ENCODE results near the gene TNFAIP1.

The TNFAIP1 gene

DNA sequence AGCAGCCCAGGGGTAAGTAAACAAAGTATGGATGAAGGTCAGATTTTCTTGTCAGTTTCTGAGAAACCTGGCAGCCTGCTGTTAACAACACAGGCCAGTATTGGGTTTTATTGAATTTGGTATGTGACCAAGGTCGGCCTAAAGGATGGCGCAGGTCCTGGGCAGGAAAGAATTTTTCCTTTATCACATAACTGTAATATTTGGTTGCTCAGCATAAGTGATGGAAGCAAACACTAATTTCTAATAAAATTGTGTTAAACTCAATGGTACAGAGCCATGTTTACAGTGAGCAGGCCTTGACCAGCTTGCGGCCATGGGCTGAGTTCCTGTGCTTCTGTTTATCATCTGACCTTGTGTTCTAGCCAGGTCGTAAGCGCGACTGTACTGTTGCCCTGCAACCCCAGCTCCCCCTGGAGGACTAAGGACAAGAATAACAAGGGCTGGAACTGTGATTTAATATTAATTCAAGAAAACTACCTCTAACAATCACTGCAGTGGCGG is 11.2 kb downstream of the TNFAIP1 start:
- no peak for DNase-seq

DNA sequence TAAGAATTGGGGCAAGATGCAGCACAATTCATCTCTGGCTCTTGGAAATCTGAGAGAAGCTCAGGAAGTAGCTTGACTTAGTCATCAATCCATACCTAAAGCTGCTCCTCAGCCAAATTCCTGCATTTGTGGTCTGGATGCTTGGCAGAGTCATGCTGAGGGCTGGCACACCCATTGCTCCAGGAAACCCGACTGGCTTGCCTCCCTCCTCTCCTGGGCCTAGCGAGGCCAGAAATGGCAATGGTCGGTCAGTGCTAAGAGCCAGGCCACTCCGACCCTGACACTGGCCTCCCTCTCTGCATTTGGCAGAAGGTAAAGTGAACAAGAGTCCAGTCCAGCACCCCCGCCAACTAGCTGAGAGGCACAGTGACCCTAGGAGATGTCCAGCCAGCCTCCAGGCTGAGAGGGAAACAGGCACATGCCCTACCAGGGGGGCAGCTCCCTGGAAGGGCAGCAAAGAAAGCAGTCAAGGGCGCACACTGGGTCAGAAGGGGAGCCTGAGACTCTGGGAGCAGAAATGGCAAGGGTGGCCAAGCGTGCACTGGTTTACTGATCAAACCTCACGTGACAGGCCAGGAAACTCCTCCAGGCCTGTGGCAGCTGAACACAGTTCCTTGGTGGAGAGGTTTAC is 11.8 kb downstream of the TNFAIP1 start:
- DNase-seq = no peak

DNA sequence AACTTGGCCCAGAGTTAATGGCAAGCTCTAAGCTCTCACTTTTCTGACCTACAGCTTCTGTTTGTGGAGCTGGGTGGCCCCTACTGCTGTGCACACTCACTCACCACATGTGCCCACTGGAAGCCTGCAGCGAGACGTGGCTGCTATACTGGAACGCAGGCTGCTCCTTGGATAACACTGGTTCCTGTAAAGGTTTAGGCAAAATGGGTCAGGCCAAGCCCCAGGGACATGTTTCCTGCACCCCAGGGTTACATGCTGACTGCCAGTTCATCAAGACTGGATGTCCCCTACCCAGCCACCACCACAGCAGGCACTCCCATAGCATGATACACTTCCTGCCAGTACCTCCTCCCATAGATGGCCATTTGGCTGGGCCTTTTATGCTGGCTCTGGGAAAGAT is 13.4 kb downstream of the TNFAIP1 start:
- DNase-seq = no peak

DNA sequence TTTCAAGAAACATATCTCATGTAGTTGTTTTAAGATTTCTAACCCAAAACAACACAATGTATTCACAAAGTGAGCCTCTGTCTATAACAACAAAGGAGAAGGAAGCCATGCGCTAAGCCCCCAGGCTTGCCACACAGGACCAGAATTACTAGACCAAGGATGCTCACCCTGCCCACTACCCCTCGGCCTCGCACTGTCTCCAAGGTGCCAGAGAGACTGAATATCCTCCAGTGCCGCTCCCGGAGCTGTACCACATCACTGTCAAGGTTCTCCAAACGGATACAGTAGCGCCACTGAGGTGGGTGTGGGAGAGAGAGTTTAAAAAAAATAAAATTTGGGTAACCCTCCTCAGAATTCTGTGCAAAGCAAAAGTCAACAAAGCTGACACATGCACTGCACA is 14.7 kb downstream of the TNFAIP1 start:
- DNase-seq = no peak

DNA sequence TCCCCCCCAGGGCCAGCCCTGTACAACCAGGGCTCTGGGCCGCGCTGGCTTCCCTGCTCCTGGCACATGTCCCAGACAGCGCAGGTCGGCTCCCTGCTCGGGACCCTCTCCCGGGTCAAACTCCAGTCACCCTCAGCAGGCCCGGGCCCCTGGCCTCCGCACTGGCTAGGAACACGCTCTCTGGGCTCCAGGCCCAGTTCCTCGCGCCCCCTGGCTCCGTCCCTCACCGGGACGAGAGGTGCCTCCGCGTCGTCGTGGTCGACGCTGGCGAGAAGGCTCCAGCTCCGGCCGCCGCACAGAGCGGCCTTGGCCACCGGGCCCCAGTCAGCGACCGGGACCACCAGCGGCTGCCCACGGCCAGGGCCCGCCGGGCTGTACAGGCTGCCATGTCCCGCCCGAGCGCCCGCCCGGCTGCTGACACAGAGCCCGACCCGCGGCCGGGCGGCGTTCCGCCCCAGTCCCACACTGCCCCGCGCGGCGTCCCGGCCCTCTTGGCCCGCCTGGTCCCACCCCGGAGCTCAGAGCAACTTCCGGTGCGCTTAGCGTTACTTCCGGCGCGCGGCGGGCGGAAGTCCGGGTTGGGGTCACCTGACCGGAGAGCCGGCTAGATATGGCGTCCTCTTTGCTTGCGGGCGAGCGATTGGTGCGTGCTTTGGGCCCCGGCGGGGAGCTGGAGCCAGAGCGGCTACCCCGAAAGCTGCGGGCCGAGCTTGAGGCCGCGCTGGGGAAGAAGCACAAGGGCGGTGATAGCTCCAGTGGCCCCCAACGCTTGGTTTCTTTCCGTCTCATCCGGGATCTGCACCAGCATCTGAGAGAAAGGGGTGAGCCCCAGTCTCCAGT is 21.7 kb downstream of the TNFAIP1 start, which contains the start of gene POLDIP2:
Gene POLDIP2, minus strand, starts transcription at position 467 of the 840 bp plus-strand sequence. Its CDS starts 79 bp downstream, at position 388.
- DNase-seq = peak; percentile 97

DNA sequence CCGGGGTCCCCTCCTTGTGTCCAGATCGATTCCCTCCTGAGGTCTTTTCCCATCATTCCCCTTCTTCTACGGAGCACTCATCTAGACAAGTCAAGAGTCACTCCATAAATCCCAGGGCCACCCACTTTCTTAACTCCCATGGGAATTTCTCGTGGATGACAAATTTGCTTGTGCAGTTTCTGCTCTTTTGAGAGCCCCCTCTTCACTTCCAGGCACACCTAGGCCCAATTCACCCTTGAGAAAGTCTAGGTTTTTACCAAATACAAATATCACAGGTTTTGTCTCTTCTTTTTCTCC is 22.3 kb downstream of the TNFAIP1 start:
- no peak for DNase-seq

DNA sequence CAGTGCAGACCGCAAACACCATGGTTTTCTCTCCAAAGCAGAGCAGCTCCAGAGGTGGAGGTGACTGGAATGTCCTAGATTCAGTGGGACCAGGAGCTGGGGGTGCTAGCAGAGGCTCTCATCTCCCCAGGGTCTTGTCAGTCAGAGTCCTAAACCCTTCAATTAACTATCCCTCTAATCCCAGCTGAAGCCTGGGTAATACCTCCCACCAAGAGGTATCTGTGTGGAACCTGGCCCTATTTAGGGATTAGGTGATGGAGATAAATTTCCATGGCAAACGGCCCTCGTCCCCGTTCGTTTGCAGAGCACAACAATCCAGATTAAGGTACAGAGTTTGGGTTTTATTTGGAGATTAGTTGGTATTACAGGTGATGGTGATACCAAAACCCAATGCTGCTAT is 27.6 kb downstream of the TNFAIP1 start:
- no peak for DNase-seq

DNA sequence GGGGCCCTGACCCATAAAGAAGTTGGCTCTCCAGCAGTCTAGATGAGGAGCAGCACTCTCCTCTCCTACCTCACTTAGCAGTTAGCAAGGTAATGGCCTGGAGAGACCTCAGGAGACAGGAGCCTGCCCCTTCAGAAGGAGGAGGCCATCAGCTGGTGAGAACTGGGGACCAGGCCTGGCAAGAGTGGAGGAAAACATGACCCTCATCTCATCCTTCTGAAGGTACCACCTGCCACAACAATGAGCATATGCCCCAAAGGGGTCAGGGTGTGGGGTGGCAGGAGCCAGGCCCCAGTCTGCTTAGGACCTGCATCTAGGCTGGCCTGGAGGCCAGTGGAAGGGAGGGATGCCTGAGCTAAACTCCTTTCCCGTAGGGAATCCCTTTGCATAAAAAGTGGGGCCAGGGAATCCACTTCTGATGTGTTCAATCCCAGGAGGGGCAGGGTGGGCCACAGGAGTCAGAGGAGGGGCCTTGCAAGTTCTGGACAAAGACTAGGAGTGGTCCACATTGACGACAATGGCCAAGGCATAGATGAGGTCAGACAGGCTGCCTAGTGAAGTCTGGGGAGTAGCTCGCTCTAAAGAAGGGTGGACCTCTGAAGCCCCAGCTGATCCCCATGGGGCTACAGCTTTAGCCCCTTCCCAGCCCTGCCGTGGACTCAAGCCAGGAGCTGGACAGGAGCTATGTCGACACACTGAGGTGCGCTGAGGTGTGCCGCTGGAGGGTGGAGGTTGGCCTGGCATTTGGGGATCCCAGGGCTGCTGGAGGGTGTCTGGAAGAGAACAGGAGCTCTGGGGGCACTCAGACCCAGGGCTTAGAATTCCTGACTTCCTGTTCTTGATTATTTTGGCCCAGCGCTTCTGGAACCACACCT is 28.5 kb downstream of the TNFAIP1 start:
- DNase-seq = no peak

DNA sequence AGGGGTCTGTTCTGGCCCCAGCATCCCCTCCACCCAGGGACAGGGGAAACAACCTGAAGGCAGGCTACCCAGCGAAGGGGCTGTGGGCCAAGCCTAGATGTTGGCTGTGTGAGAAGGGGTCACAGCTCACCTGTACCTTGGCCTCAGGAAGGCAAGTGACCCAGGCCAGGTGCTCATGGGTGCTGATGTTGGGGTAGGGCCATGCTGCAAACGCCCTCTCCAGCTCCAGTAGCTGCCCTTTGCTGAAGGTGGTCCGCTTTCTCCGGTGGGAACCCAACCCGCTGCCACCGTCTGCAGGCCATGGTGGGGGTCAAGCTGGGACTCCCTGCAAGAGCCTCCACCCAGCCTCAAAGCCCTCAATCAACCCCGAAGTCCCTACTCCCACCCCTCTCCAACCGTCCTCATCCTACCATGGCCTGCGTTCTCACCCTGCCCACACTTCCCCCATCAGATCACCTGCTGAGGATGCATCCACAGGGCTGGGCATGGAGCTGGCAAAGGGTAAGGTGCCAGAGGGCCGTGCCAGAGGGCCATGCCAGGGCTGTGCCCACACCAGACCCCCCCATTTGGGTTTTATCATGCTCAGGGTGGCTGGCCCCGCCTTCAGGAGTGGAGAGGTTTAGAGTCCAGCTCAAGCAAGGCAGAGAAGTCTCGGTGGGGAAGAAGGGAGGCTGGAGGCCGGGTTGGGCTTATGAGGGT is 29.3 kb downstream of the TNFAIP1 start, which contains the start of gene SEBOX:
Gene SEBOX, minus strand, starts transcription at position 535 of the 699 bp plus-strand sequence. Its CDS starts 48 bp downstream, at position 487.
- no peak for DNase-seq

DNA sequence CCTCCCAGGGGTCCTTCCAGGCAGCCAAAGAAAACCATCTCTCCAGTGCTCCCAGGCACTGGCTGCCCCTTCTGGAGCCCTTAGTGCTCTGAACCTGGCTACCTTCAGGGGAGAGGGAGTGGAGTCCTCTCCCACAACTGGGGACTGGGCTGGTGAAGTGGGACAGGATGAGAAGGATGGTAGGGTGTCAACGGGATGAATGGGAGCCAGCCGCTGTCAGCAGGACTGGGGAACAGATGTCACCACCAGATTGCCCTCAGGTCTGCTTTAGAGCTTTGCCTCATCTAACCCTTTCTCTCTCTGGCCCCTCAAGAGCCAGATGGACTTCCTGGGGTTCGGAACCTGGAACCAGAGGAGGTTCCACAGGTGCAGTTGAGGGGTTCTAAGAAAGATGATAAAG is 29.9 kb downstream of the TNFAIP1 start:
- DNase-seq = no peak

DNA sequence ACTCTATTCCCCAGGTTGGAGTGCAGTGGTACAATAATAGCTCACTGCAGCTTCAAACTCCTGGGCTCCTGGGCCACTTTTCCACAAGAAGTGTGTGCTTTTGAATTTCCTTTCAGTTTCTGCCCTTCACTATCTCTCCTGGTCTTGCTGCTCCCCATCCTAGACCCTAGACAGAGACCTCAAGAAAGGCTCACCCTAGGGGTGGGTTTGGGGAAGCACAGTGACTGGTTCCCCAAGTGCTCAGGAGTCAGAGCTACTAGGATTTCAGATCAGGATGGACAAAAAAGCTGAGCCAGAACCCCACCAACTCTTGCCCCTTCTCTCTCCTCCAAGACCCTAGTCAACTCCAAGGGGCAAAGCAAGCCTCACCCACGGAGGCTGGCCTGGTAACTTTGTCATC is 31.0 kb downstream of the TNFAIP1 start:
- DNase-seq = no peak

DNA sequence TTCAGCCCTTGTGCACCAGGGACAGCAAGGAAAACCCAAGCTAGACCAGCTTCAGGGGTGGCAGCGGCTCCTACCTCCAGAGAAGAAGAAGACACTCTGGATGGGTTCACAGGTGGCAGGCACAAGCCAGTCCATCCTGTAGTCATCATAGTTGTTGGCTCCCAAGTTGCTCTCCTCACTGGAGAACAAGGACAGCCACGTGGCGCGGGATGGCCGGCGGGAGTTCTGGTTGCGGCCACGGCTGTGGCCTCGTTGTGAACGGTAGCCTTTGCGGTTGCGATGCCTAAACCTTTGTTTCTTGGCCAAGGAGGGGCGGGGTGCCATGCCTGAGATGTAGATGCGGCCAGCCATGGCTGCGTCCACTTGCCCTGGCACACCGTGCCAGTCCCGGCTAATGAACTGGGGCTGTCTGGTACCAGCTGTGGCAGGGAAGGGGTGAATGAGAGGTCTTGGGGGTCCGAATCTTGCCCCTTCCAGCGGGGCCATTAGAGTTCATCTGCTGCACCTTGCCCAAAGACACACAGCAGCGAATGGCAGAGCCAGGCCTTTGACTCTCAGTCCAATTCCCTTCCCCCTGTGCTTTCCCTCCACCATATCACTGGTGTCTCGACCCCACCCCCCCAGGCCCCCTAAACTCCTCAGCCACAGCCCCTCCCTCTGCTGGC is 32.2 kb downstream of the TNFAIP1 start:
- DNase-seq = no peak

DNA sequence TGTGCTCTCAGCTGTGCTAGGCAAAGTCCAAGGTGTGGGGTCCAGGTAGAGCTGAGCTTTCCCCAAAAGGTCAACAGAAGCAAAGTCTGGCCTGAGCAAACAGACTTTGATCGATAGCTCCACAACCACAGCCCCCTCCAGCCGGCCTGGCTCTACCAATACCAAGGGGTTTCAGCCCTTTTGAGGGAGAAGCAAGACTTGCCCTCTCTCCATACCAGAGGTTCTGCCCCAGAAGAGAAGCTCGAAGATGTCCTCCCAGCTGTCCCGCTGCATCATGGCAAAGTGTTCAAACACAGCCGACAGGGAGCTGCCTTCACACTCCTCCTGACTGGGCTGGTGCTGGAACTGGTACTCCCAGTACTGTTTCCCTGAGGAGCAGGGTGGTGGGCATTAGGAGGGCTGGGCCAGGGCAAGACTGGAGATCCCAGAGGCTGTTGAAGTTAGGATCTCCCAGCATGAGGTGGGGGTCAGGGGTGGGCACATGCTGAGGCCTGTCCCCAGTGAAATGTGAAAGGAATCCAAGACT is 32.8 kb downstream of the TNFAIP1 start:
- DNase-seq = no peak

DNA sequence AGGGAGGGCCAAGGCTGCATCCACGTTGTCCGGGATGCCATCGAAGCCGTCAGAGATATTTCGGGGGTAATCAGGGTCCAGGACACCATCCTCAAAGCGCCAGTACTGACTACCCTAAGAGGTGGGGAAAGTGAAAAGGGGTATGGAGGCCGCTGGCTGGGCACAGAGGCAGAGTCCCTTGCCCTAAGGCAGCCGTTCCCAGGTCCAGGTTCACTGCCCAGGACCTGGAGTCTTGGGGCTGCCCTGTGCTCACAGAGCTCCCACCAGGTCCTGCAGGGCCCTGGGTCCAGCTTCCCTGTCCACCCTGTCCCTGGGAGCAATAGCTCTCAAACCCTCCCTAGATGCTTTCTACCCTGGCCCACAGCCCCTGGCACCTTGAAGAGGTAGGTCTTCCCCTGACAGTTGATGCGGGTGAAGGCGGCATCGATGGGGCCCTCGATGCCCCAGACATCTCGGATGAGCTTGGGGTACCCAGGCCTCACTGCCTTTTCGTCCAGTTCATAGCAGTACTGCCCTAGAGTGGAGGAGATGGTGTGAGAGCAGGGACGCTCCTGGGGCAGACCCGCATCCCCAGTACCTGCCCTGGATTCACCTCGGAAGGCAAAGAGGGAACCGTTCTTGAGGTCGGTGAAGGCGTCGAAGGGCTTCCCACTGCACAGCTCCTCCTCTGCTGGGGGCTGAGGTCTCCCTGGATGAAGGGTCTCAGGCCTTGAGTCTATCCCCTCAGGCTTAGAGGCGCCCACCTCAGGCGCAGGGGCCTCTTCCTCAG is 33.5 kb downstream of the TNFAIP1 start:
- no peak for DNase-seq

DNA sequence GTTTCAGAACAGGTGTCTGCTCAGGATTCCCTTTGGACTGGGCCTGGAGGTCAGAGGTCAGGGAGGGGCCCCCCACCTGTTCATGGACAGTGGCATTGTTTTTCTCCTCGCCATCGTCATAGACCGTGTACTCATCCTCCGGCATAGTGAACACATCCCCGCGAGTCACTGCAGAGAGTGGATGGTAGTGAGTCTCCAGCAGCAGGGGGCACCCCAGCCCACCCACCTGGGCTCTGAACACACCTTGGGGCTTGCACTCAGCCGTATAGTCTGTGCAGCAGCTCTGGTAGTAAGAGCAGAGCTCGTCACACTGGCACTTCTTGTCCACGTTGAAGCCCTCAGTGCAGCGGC is 34.1 kb downstream of the TNFAIP1 start:
- DNase-seq = no peak

DNA sequence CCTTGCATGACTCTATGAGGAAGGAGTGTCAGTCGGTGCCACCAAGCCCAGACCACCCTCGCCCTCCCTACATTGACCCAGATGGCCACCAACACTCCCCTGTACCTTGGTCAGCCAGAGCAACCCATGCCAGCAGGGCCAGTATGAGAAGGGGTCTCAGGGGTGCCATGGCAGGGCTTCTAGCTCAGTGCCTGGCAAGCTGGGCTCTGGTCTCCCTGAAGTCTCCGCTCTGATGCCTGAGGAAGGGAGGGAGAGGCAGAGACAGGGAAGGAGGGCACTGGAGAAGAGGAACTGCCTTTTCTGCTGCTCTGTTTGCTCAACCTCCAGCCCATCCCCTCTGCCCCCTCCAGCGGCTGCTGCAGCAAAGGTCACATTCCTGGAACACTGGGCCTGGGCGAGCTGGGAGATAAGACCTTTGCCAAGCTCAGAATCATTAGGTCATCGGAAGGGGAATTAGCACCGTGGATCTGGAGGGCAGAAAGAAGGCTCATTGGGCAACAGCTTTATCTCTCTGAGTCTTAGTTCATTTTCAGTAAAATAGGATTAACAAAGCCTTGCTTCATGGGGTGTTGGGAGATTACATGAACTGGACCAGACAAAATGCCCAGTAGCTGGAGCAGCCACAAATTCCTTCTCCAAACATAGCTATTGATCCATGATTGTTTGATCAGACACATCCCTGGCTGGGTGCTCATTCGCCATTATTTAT is 34.6 kb downstream of the TNFAIP1 start, which contains the start of gene VTN:
Gene VTN, minus strand, starts transcription at position 273 of the 709 bp plus-strand sequence. Its CDS starts 104 bp downstream, at position 169.
- DNase-seq = no peak

DNA sequence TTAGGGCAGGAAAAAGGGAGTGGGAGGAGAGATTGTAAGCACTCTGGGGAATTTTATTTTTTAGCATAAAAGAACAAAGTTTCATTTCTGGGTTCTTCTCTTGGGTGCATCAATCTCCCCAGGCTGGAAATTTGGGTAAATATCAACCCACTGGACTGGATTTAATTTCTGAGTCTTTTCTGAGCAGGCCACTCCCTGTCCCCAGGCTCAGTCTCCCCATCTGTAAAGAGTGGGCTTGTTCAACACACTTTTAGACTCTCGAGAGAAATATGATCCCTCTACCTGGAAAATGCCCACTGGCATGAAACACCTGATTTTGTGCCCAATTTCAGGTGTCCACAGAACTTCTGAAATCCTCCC is 35.2 kb downstream of the TNFAIP1 start:
- DNase-seq = no peak

DNA sequence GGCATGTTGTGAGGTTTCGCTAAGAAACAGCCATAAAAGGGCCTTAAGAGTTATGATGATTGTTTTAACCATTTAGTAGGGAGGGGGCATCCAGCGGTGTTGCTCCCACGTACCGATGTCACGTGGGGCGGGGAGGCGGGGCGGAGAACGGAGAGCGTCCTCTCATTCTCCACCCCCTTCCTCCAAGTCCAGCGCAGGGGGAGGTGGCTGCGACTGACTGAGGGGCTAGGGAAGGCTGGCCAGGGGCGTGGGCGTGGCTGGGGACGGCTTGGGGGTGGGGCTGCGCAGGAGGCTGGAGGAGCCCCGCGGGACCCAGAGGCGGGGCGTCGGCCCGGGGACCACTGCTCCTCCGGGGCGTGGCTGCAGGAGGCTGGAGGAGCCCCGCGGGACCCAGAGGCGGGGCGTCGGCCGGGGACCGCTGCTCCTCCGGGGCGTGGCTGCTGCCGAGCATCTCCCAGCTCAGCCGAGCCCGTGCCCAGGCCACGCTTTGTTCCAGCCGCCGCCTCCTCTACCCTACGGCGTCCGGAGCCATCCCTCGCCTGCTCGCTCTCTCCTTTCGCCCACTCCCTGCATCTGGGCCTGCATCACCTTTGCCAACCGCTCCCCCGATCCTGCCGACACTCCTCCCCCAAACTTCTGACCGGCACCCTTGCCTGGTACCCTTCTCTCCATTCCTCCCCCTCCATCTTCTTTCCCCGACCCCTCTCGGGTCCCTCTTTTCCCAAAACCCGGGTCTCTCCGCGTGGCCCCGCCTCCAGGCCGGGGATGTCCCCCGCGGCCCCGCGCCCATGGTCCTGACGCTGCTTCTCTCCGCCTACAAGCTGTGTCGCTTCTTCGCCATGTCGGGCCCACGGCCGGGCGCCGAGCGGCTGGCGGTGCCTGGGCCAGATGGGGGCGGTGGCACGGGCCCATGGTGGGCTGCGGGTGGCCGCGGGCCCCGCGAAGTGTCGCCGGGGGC is 36.0 kb downstream of the TNFAIP1 start, which contains the start of gene SARM1:
Gene SARM1, plus strand, starts transcription at position 450 of the 958 bp plus-strand sequence. Its CDS starts 339 bp downstream, at position 789.
- DNase-seq = peak; percentile 93

All from CD4-positive, alpha-beta T cell treated with Interleukin-17A for 1 hour (primary cell).